Smooth muscle cell (in vitro differentiated cells): ENCODE measurements around the gene PHLDB3. TPM values are rescaled to one million over a fixed set of nuclear protein-coding genes. Genes with fewer than 3 reads are reported as not detected.

Source experiments
- DNase-seq: peaks from one replicate; lab custom pipeline; 2025; ENCODE audit not compliant: unreplicated experiment; lab: John Stamatoyannopoulos, UW
- H2AFZ ChIP-seq: fragments of 200-600 bp; sonication (generic); 2 replicates; pipeline ENCODE4 v1.6.0; 2016; ENCODE audit warnings: antibody characterized with exemption, low read depth, mild to moderate bottlenecking
- H3F3A ChIP-seq: fragments of 200-600 bp; sonication (generic); 2 replicates; pipeline ENCODE4 v1.6.0; 2017; ENCODE audit warnings: antibody characterized with exemption, low read depth
- H3K27ac ChIP-seq: fragments of 200-600 bp; sonication (generic); 2 replicates; pipeline ENCODE4 v1.5.1; 2016; ENCODE audit warnings: low read depth, mild to moderate bottlenecking
- H3K27me3 ChIP-seq: fragments of 200-600 bp; sonication (generic); 2 replicates; pipeline ENCODE4 v1.6.1; 2016; ENCODE audit warnings: low read depth, mild to moderate bottlenecking
- H3K36me3 ChIP-seq: fragments of 200-600 bp; sonication (generic); 2 replicates; pipeline ENCODE4 v1.5.1; 2016; ENCODE audit warnings: low read depth
- H3K4me1 ChIP-seq: fragments of 200-600 bp; sonication (generic); 2 replicates; pipeline ENCODE4 v1.5.1; 2016; ENCODE audit warnings: low read depth
- H3K4me2 ChIP-seq: fragments of 200-600 bp; sonication (generic); 2 replicates; pipeline ENCODE4 v1.6.0; 2016; ENCODE audit warnings: mild to moderate bottlenecking
- H3K4me3 ChIP-seq: fragments of 200-600 bp; sonication (generic); 2 replicates; pipeline ENCODE4 v1.5.1; 2016; ENCODE audit warnings: mild to moderate bottlenecking
- H3K79me2 ChIP-seq: fragments of 200-600 bp; sonication (generic); 2 replicates; pipeline ENCODE4 v1.6.0; 2016; ENCODE audit warnings: low read depth, mild to moderate bottlenecking
- H3K9ac ChIP-seq: fragments of 200-600 bp; sonication (generic); 2 replicates; pipeline ENCODE4 v1.6.0; 2016; ENCODE audit warnings: low read depth
- H3K9me3 ChIP-seq: fragments of 200-600 bp; sonication (generic); replicated peaks from 2 replicates; pipeline ENCODE4 v1.5.1; 2016; ENCODE audit warnings: low read depth
- H4K20me1 ChIP-seq: fragments of 200-600 bp; sonication (generic); 2 replicates; pipeline ENCODE4 v1.6.0; 2016; ENCODE audit warnings: low read depth
- WGBS: methylation state at CpG from one replicate; pipeline ENCODE4 v1.1.7; 2016; ENCODE audit warnings: low lambda C conversion rate; 5-methylcytosine and 5-hydroxymethylcytosine counted together
- polyA plus RNA-seq: library from polyadenylated mRNA; unstranded; fragments of >200 nt; fragmentation: Nextera tagmentation; extraction: Ambion mirVana; gene quantifications from 2 replicates; pipeline ENCODE4 v1.2.1, GENCODE V29; 2016
- total RNA-seq: library from RNA; depleted of rRNA; stranded (reverse); fragments of >200 nt; gene quantifications from 2 replicates; pipeline ENCODE4 v1.2.3, GENCODE V29; 2014
- TF ChIP-seq, protein P1 (sequence below): fragments of 200-600 bp; sonication (generic); IDR thresholded peaks from 2 replicates; pipeline ENCODE4 v1.5.1; 2017; ENCODE audit warnings: borderline replicate concordance, mild to moderate bottlenecking, antibody characterized with exemption; ENCODE audit not compliant: insufficient read depth, poor library complexity, severe bottlenecking

Gene PHLDB3
- total RNA-seq, result 7.2 and 8.9 TPM in 2 replicates
- polyA plus RNA-seq, result 8.6 and 17.4 TPM in 2 replicates

DNA sequence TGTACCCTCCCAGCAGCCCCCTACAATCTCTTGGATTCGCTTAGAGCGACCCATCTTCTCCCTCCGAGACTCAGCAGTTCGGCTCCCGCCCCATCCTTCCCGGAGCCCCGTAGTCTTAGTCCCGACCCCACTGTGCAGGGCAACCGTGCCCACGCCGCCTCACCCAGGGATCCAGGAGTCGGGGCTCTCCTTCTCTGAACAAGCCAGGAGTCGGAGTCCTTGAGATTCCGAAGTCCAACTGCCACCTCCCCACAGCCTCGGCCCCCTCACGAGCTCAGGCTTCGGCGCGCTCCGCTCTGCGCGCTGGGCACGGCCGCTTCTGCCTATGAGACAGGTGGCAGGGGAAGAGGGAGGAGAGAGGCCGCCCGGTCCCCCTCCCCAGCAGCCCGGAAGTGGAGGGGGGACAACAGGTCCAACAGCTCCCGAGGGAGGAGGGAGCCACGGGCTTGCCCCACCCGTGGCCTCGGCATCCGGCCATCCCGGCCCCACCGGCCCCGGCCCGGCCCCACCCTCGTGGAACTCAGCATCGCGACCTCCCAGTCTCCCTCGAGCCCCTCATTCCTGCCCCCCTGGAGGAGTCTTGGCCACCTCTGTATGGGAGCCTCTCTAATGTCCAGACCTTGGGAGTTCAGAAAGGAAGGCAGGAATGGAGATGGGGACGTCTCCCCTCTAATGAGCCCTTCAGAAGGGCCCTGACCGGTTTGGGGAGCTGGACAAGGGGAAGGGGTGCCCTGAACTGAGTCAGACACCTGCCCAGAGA, at the start of gene PHLDB3:
TSS of gene PHLDB3 (minus strand) at position 321 of the 760 bp plus-strand sequence. CDS start 628 bp downstream, outside the sequence.
- H3K9me3 ChIP-seq, result no peaks in the 10 kb centered on the region
- TF ChIP-seq, protein P1, sequence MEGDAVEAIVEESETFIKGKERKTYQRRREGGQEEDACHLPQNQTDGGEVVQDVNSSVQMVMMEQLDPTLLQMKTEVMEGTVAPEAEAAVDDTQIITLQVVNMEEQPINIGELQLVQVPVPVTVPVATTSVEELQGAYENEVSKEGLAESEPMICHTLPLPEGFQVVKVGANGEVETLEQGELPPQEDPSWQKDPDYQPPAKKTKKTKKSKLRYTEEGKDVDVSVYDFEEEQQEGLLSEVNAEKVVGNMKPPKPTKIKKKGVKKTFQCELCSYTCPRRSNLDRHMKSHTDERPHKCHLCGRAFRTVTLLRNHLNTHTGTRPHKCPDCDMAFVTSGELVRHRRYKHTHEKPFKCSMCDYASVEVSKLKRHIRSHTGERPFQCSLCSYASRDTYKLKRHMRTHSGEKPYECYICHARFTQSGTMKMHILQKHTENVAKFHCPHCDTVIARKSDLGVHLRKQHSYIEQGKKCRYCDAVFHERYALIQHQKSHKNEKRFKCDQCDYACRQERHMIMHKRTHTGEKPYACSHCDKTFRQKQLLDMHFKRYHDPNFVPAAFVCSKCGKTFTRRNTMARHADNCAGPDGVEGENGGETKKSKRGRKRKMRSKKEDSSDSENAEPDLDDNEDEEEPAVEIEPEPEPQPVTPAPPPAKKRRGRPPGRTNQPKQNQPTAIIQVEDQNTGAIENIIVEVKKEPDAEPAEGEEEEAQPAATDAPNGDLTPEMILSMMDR, result no peak
- peak within 1 kb of the TSS; percentile 92 for H2AFZ ChIP-seq
- 6% methylated on average over 38 of the region's 42 CpGs for WGBS
- H4K20me1 ChIP-seq, result no peaks in the 10 kb centered on the region
- no peaks in the 10 kb centered on the region for H3F3A ChIP-seq
- no peaks in the 10 kb centered on the region for H3K36me3 ChIP-seq
- peak within 1 kb of the TSS; percentile 73 for H3K9ac ChIP-seq
- H3K27ac ChIP-seq, result peak within 1 kb of the TSS; percentile 79
- H3K4me1 ChIP-seq, result peaks cover 4% of the 10 kb centered on the region
- H3K79me2 ChIP-seq, result no peaks in the 10 kb centered on the region
- H3K4me2 ChIP-seq, result peak within 1 kb of the TSS; percentile 92
- no peaks in the 10 kb centered on the region for H3K27me3 ChIP-seq
- peak within 1 kb of the TSS; percentile 83 for H3K4me3 ChIP-seq
- DNase-seq, result peak; percentile 65

DNA sequence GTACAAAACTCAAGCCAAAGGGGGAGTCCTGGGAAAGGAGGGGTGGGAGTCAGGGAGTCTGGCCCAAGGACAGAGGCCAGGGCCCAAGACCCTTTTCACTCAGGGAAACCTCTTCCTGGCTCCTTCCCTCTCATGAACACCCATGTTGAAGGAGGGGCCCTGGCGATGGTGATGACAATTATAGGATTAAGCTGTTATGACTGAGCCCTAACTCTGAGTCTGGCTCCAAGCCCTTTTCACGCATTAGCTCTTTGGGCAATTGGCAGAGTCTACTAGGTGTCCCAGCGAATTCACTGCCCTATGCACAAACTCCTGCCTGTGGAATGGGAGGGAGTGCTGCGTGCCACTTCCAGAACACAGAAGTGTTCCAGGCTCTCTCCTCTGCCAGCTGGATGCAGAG, 49.1 kb upstream of the PHLDB3 start:
- Histone ChIP-seq H3K9ac (no peak overlapping the region), H3K4me1 (no peaks in the 10 kb centered on the region), H3K4me2 (no peak overlapping the region), H3F3A (no peaks in the 10 kb centered on the region), H3K36me3 (no peaks in the 10 kb centered on the region), H4K20me1 (no peaks in the 10 kb centered on the region), H3K27me3 (no peaks in the 10 kb centered on the region), H3K79me2 (no peaks in the 10 kb centered on the region), H2AFZ (no peak overlapping the region), H3K27ac (no peak overlapping the region), H3K9me3 (no peaks in the 10 kb centered on the region), H3K4me3 (no peak overlapping the region)
- no peak for DNase-seq
- TF ChIP-seq, protein P1, result no peak
- 97% methylated on average over 4 of the region's 4 CpGs for WGBS

DNA sequence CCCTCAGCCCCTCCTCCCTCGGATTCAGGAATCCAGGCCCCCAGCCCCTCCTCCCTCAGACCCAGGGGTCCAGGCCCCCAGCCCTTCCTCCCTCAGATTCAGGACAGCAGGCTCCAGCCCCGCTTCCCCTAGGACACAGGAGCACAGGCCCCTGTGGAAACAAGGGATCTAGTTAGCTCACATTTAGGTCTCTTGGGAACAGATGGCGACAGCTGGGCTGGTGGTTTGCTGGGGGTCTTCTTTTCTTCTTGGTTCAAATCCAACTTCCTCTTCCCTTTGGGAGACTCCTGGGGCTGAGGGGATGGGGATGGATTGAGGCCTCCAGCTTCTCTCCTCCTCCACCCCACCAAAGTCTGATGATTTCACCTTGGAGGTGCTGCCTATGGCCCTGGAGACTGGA, 48.1 kb upstream of the PHLDB3 start:
- H2AFZ ChIP-seq, result no peak overlapping the region
- no peak overlapping the region for H3K9ac ChIP-seq
- TF ChIP-seq, protein P1, result no peak
- H3K4me1 ChIP-seq, result no peaks in the 10 kb centered on the region
- no peak overlapping the region for H3K27ac ChIP-seq
- H3K9me3 ChIP-seq, result no peaks in the 10 kb centered on the region
- H3K4me3 ChIP-seq, result no peak overlapping the region
- no peaks in the 10 kb centered on the region for H4K20me1 ChIP-seq
- no peak overlapping the region for H3K4me2 ChIP-seq
- no peaks in the 10 kb centered on the region for H3F3A ChIP-seq
- WGBS, result 94% methylated on average over 2 of the region's 3 CpGs
- no peaks in the 10 kb centered on the region for H3K79me2 ChIP-seq
- H3K36me3 ChIP-seq, result no peaks in the 10 kb centered on the region
- DNase-seq, result no peak
- H3K27me3 ChIP-seq, result no peaks in the 10 kb centered on the region

DNA sequence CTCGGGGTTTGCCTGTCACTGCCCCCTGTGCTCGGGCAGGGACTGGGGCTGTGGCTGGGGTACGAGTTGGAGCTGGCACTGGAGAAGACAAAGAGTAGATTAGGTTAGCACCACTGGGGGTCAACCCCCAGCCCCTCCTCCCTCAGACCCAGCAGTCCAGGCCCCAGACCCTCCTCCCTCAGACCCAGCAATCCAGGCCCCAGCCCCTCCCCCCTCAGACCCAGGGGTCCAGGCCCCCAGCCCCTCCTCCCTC, 47.6 kb upstream of the PHLDB3 start:
- Histone ChIP-seq H3K36me3 (no peaks in the 10 kb centered on the region), H3K27ac (no peak overlapping the region), H2AFZ (no peak overlapping the region), H4K20me1 (no peaks in the 10 kb centered on the region), H3K9ac (no peak overlapping the region), H3K4me1 (no peaks in the 10 kb centered on the region), H3K9me3 (no peaks in the 10 kb centered on the region), H3K4me2 (no peak overlapping the region), H3F3A (no peaks in the 10 kb centered on the region), H3K27me3 (no peaks in the 10 kb centered on the region), H3K79me2 (no peaks in the 10 kb centered on the region), H3K4me3 (no peak overlapping the region)
- no peak for DNase-seq
- whole genome bisulfite sequencing, result 97% methylated on average over 3 of the region's 3 CpGs
- TF ChIP-seq, protein P1, result no peak
